Measurements from ENCODE around the gene NKX3-2.

GRCh38 chr4:13547485-13548041 lies 3.3 kb upstream of the NKX3-2 start:
- TF ChIP-seq POLR2A (IDR thresholded peaks at IDR 0.05) (no peak), CTCF (IDR thresholded peaks at IDR 0.05) (no peak), EP300 (IDR thresholded peaks at IDR 0.05) (no peak)
